DND-41 (cell line): ENCODE data around the gene PCDH9.

Source experiments
- ATAC-seq: fragments of 200-7000 bp; cut with Tn5 transposase; 3 replicates; pipeline ENCODE4 v1.9.1; 2021; ENCODE audit warnings: low read depth; ENCODE audit not compliant: insufficient read depth
- DNase-seq: peaks from one replicate; pipeline ENCODE4 v3.0.0-alpha.2; 2020
- H2AFZ ChIP-seq: 2 replicates; pipeline ENCODE4 v1.6.0; 2012; ENCODE audit warnings: low read depth, low read length
- H3K27ac ChIP-seq: 2 replicates; pipeline ENCODE4 v1.5.1; 2012; ENCODE audit warnings: low read length, inconsistent platforms
- H3K27me3 ChIP-seq: fragments of 200-600 bp; sonication (generic); 2 replicates; pipeline ENCODE4 v1.6.0; 2012; ENCODE audit warnings: low read length, mild to moderate bottlenecking, inconsistent platforms; ENCODE audit not compliant: insufficient read depth, poor library complexity
- H3K36me3 ChIP-seq: 2 replicates; pipeline ENCODE4 v1.5.1; 2012; ENCODE audit warnings: low read length, inconsistent platforms; ENCODE audit not compliant: insufficient read depth
- H3K4me1 ChIP-seq: 2 replicates; pipeline ENCODE4 v1.5.1; 2012; ENCODE audit warnings: mild to moderate bottlenecking, low read length; ENCODE audit not compliant: insufficient read depth
- H3K4me2 ChIP-seq: 2 replicates; pipeline ENCODE4 v1.6.0; 2012; ENCODE audit warnings: mild to moderate bottlenecking, moderate library complexity, low read length, inconsistent platforms; ENCODE audit not compliant: insufficient read depth
- H3K4me3 ChIP-seq, 2 experiments: fragments of 200-600 bp in 1 of 2; shearing (Covaris generic) in 1 of 2; 2 replicates each; pipeline ENCODE4 v1.5.1; 2012 to 2016; ENCODE audit warnings: inconsistent platforms in 2 of 2, low read length in 2 of 2, mild to moderate bottlenecking in 2 of 2, low read depth in 1 of 2, moderate library complexity in 1 of 2
- H3K79me2 ChIP-seq: 2 replicates; pipeline ENCODE4 v1.6.0; 2012; ENCODE audit warnings: low read length, inconsistent platforms; ENCODE audit not compliant: insufficient read depth
- H3K9ac ChIP-seq: 2 replicates; pipeline ENCODE4 v1.6.0; 2012; ENCODE audit warnings: low read depth, mild to moderate bottlenecking, inconsistent platforms, low read length, moderate library complexity
- H3K9me3 ChIP-seq: 2 replicates; pipeline ENCODE4 v1.5.1; 2012; ENCODE audit warnings: low read length, moderate library complexity, mild to moderate bottlenecking, inconsistent platforms; ENCODE audit not compliant: insufficient read depth, severe bottlenecking
- H4K20me1 ChIP-seq: 2 replicates; pipeline ENCODE4 v1.6.0; 2012; ENCODE audit warnings: low read length; ENCODE audit not compliant: insufficient read depth
- CTCF ChIP-seq: IDR thresholded peaks from 2 replicates; pipeline ENCODE4 v1.5.1; 2012; ENCODE audit warnings: borderline replicate concordance, low read length, moderate library complexity, mild to moderate bottlenecking; ENCODE audit not compliant: poor library complexity, severe bottlenecking; ENCODE audit errors: extremely low read depth
- EZH2 ChIP-seq: IDR thresholded peaks from 3 replicates; pipeline ENCODE4 v1.6.1; 2012; ENCODE audit warnings: borderline replicate concordance, low read depth, mild to moderate bottlenecking, moderate library complexity, low read length, inconsistent platforms; ENCODE audit not compliant: severe bottlenecking

PCDH9 gene

GRCh38 chr13:66723576-66723975 is 506.6 kb downstream of the PCDH9 start:
- TF ChIP-seq CTCF (no peak), EZH2 (no peak)
- no peak overlapping the region for H2AFZ ChIP-seq
- DNase-seq (no peak), ATAC-seq (no peak)
- no peaks in the 10 kb centered on the region for H3K4me1 ChIP-seq
- H3K27ac ChIP-seq = no peak overlapping the region
- H4K20me1 ChIP-seq = no peaks in the 10 kb centered on the region
- no peak overlapping the region for H3K9ac ChIP-seq
- H3K4me2 ChIP-seq = no peak overlapping the region
- H3K9me3 ChIP-seq = no peaks in the 10 kb centered on the region
- H3K79me2 ChIP-seq = no peaks in the 10 kb centered on the region
- H3K4me3 ChIP-seq = no peak overlapping the region
- no peaks in the 10 kb centered on the region for H3K36me3 ChIP-seq
- H3K27me3 ChIP-seq = no peaks in the 10 kb centered on the region

- Histone ChIP-seq H3K4me2 (no peak overlapping the region), H3K9ac (no peak overlapping the region), H3K9me3 (no peaks in the 10 kb centered on the region), H3K36me3 (no peaks in the 10 kb centered on the region), H3K27me3 (no peaks in the 10 kb centered on the region), H3K27ac (no peak overlapping the region), H3K4me1 (no peaks in the 10 kb centered on the region), H2AFZ (no peak overlapping the region), H4K20me1 (no peaks in the 10 kb centered on the region), H3K79me2 (no peaks in the 10 kb centered on the region), H3K4me3 (no peak overlapping the region)
- ATAC-seq (no peak), DNase-seq (no peak)
- TF ChIP-seq EZH2 (no peak), CTCF (no peak)
Measured at GRCh38 chr13:66716538-66716937, 513.6 kb downstream of the PCDH9 start.

GRCh38 chr13:66714795-66715194 is 515.3 kb downstream of the PCDH9 start:
- no peak overlapping the region for H3K9ac ChIP-seq
- no peaks in the 10 kb centered on the region for H3K36me3 ChIP-seq
- H3K4me2 ChIP-seq = no peak overlapping the region
- no peaks in the 10 kb centered on the region for H3K4me1 ChIP-seq
- no peak overlapping the region for H2AFZ ChIP-seq
- H3K79me2 ChIP-seq = no peaks in the 10 kb centered on the region
- ATAC-seq (no peak), DNase-seq (no peak)
- H4K20me1 ChIP-seq = no peaks in the 10 kb centered on the region
- H3K27me3 ChIP-seq = no peaks in the 10 kb centered on the region
- H3K9me3 ChIP-seq = no peaks in the 10 kb centered on the region
- no peak overlapping the region for H3K4me3 ChIP-seq
- TF ChIP-seq CTCF (peak; percentile 34), EZH2 (no peak)
- no peak overlapping the region for H3K27ac ChIP-seq

GRCh38 chr13:66704110-66704509 is 526.0 kb downstream of the PCDH9 start:
- DNase-seq (no peak), ATAC-seq (no peak)
- Histone ChIP-seq H3K4me3 (no peak overlapping the region), H3K4me2 (no peak overlapping the region), H3K9ac (no peak overlapping the region), H3K9me3 (no peaks in the 10 kb centered on the region), H3K27ac (no peak overlapping the region), H4K20me1 (no peaks in the 10 kb centered on the region), H3K4me1 (no peaks in the 10 kb centered on the region), H3K27me3 (no peaks in the 10 kb centered on the region), H2AFZ (no peak overlapping the region), H3K79me2 (no peaks in the 10 kb centered on the region), H3K36me3 (no peaks in the 10 kb centered on the region)
- TF ChIP-seq CTCF = no peak
- TF ChIP-seq EZH2 = no peak
